Lower leg skin (tissue), 4 donors: ENCODE data around the gene CLDN14. TPM values are rescaled to one million over a fixed set of nuclear protein-coding genes. Genes with fewer than 3 reads are reported as not detected.

Experiments
- DNase-seq, 2 donors: peaks; one replicate each; pipeline ENCODE4 v3.0.0-alpha.2; 2019; ENCODE audit warnings: low spot score in 2 of 2
- H3K4me3 ChIP-seq: fragments of 200-600 bp; sonication (generic); 2 replicates; pipeline ENCODE4 v1.5.1; 2017; ENCODE audit warnings: mild to moderate bottlenecking, low read depth; ENCODE audit not compliant: poor library complexity, severe bottlenecking
- CTCF ChIP-seq, 3 donors: fragments of 450-650 bp; IDR thresholded peaks; one replicate each; pipeline ENCODE4 v1.5.1; 2016; ENCODE audit warnings: antibody characterized with exemption in 3 of 3, mild to moderate bottlenecking in 3 of 3, moderate library complexity in 2 of 3
- POLR2A ChIP-seq, 2 donors: fragments of 450-650 bp; IDR thresholded peaks; one replicate each; pipeline ENCODE4 v1.6.1; 2016 to 2017; ENCODE audit warnings: antibody characterized with exemption in 2 of 2, mild to moderate bottlenecking in 1 of 2, moderate library complexity in 1 of 2
- WGBS, 2 donors: methylation state at CpG; one replicate each; pipeline ENCODE4 v1.1.5; 2018; 5-methylcytosine and 5-hydroxymethylcytosine counted together
- intact Hi-C: fragments of 100-400 bp; cut with DNase I; formaldehyde crosslinking; loops from one replicate; pipeline ENCODE4 v1.15.0; 2023; ENCODE audit warnings: low total_unique reads
- total RNA-seq, 4 donors: library from RNA; depleted of rRNA; stranded (reverse); fragments of >200 nt; gene quantifications; one replicate each; pipeline ENCODE4 v1.1.0, GENCODE V29; 2016

CLDN14 gene
- total RNA-seq, 4 donors from 2014 or later, result 0.13 TPM; not detected in 3

GRCh38 chr21:36461277-36461917 is 18.5 kb downstream of the CLDN14 start:
- intact Hi-C loops, result no loop called here
- TF ChIP-seq CTCF (IDR thresholded peaks at IDR 0.05), result no peak
- TF ChIP-seq POLR2A (IDR thresholded peaks at IDR 0.05), result no peak
- no peak for DNase-seq
- no peak overlapping the region for H3K4me3 ChIP-seq
- WGBS, 2 donors, result 76 to 87% methylated on average over 24 to 33 of the region's 34 CpGs

DNA sequence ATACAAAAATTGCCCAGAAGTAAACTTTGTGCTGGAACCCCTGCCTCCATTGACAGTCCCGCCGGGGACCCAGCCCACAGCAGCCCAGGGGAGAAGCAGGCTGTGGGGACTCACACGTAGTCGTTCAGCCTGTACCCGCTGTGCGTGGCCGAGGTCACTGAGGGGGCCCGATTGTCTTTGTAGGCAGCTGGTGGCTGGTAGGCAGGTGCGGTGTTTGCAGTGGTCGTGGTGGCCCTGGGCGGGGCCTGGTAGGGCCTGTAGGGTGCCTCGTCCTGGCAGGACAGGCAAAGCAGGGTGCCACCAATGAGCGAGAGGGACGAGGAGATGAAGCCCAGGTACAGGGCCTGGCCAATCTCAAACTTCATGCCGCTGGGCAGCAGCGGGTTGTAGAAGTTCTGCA is 19.1 kb downstream of the CLDN14 start:
- intact Hi-C loops, result no loop called here
- 90 to 91% methylated on average over 16 of the region's 16 CpGs for WGBS, 2 donors
- H3K4me3 ChIP-seq, result no peak overlapping the region
- no peak for DNase-seq
- TF ChIP-seq POLR2A (IDR thresholded peaks at IDR 0.05), result no peak
- TF ChIP-seq CTCF (IDR thresholded peaks at IDR 0.05), result no peak

DNA sequence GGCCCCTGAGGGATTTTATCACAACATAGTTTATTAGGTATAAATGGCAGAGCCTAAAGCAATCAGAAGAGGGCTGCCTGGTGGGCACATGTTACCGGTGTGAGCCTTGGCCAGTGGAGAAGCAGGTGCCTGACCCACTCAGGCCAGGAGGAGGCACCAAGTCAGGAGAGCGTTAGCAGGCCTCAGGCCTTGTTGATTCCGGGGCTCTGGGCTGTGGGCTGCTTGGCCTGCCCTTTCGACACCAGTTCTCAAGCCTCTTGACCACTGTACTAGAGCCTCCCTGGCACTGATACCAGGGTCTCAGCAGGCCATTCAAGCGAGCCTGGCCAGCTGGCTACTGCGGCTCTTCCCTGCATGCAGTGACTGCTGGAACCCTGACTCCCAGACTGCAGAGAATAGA is 20.8 kb downstream of the CLDN14 start:
- intact Hi-C loops, result no loop called here
- no peak for TF ChIP-seq POLR2A (IDR thresholded peaks at IDR 0.05)
- no peak for DNase-seq
- 96 to 97% methylated on average over 6 of the region's 6 CpGs for WGBS, 2 donors
- no peak overlapping the region for H3K4me3 ChIP-seq

GRCh38 chr21:36456729-36457414 is 23.1 kb downstream of the CLDN14 start:
- TF ChIP-seq POLR2A (IDR thresholded peaks at IDR 0.05) (no peak), CTCF (IDR thresholded peaks at IDR 0.05) (no peak)
- H3K4me3 ChIP-seq, result no peak overlapping the region
- intact Hi-C loops, result no loop called here
- 83 to 88% methylated on average over 7 of the region's 7 CpGs for WGBS, 2 donors
- no peak for DNase-seq

DNA sequence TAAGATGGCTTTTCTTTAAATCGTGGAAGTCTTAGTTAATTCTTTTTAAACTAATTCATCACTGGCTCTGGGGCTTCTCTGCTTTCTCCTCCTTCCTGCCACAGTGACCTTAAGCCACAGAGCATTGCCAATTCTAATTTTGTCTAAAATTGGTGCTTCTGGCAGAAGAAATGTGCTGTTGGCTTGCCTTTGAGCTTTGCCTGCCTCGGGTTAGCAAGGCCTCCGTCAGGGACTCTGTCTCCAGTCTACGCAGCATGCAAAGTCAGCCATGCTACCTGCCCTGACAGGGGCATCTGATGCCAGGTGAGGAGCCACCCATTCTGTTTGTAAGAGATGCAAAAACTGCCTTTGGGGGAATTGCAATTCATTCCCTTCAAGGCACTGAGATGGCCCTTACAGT is 25.2 kb downstream of the CLDN14 start:
- WGBS, 2 donors, result 60 to 69% methylated on average over 4 of the region's 4 CpGs
- TF ChIP-seq CTCF (IDR thresholded peaks at IDR 0.05) (no peak), POLR2A (IDR thresholded peaks at IDR 0.05) (no peak)
- H3K4me3 ChIP-seq, result no peak overlapping the region
- intact Hi-C loops, result no loop called here
- DNase-seq, result no peak

DNA sequence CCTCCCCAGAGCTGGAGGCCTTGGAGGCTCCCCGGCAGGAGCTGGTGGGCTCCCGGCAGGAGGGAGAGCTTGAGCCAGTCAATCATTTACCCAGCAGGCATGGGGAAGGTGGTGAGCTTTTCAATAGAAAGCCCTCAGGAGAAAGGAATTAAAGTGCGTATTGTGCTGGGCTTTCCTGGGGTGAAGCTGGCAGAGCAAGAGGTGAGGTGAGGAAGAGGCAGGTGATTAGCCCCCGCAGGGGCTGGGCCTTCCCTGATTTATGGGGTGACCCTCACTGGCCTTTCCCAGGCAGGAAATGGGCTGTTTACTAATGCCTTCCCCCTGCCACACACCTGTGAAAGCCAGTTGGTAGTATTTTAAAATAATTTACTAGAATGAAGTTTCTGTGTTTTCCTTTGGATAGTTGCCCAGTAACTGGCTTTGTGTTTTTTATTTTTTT is 25.8 kb downstream of the CLDN14 start:
- no peak overlapping the region for H3K4me3 ChIP-seq
- WGBS, 2 donors, result 44 to 51% methylated on average over 4 of the region's 4 CpGs
- no peak for TF ChIP-seq POLR2A (IDR thresholded peaks at IDR 0.05)
- no peak for TF ChIP-seq CTCF (IDR thresholded peaks at IDR 0.05)
- no peak for DNase-seq
- intact Hi-C loops, result no loop called here
